Measurements from ENCODE around the gene TAF4.
A peak's percentile ranks its signal among the peaks of the same experiment; 100 is the strongest.

The TAF4 gene

DNA sequence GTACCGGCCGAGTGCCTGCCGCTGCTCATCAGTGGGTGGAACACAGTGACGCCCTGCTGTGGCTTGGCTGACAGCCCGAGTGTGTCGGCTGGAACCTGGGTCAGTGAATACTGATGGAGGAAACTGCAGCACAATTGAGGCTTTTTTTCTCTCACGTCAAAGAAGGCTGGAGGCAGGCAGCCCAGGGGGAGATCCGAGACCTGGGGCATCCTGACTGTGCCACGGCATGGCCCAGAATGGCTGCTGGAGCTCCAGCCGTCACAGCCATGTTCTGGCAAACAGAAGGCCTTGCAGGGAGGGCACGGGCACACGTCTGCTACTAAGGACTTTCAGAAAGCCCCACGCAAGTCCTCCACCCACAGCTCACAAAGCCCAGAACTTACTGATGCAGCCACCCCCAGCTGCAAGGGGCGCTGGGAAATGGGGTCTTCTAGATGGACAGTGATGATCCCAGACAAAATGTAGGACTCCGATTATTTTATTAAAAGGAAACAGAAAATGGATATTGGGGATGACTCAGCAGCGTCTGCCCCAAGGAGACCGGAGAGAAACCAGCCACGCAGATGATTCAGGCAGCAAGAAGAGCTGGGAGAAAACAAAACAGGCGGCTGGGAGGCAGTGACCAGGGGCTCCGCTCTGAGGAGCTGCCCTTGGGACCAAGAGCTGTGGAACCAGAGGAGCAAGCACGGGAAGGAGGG lies 140.0 kb downstream of the TAF4 start:
- TF ChIP-seq ZNF384 (IDR thresholded peaks at IDR 0.05) (no peak), HDGF (IDR thresholded peaks at IDR 0.05; ENCODE audit: borderline replicate concordance) (no peak), BHLHE40 (IDR thresholded peaks at IDR 0.05; ENCODE audit: borderline replicate concordance) (no peak)
- DNase-seq (ENCODE audit: extremely low spot score): peak; percentile 44
- CTCF ChIA-PET: no interaction called here
- POLR2A ChIA-PET: no interaction called here

DNA sequence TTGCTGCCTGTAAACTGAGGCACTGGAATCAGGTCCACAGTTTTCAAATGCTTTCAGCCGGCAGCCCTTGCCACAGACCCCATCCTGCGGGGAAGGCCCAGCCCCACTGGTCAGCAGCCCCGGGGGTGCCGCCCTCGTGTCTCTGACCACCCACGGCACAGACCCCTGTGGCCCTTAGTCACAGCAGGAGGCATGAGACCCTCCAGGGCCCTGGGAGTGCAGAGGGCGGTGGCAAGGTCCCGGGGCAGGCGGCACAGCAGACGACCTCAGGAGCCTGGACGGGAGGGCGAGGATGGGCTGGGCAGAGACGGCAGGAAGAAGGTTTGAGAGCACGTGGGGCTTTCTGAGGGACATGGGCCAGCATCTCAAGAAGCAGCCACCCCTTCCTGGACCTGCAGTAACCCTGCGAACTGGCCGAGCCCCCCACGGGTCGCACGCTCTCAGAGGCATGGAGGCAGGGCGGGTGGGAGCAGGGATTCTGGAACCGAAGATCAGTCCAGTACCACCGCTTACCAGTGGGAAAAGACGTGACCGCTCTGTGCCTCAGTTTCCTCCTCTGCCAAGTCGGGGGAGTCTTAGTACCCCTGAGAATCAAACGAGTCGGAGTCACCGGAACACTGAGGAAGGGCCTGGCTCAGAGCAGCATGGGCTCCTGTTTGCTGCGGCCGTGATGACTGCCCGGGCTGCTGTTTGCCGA lies 140.7 kb downstream of the TAF4 start:
- POLR2A ChIA-PET: no interaction called here
- CTCF ChIA-PET: no interaction called here
- TF ChIP-seq ZNF384 (IDR thresholded peaks at IDR 0.05): no peak
- TF ChIP-seq LEF1 (IDR thresholded peaks at IDR 0.05; ENCODE audit: borderline replicate concordance): no peak
- TF ChIP-seq HDGF (IDR thresholded peaks at IDR 0.05; ENCODE audit: borderline replicate concordance): no peak
- no peak for TF ChIP-seq FOXA1 (IDR thresholded peaks at IDR 0.05)
- TF ChIP-seq FOXM1 (IDR thresholded peaks at IDR 0.05; ENCODE audit: borderline replicate concordance): no peak
- no peak for TF ChIP-seq SUZ12 (IDR thresholded peaks at IDR 0.05)
- TF ChIP-seq ELF4 (IDR thresholded peaks at IDR 0.05): no peak
- no peak for TF ChIP-seq CTBP1 (IDR thresholded peaks at IDR 0.05; ENCODE audit: borderline replicate concordance)
- DNase-seq (ENCODE audit: extremely low spot score): no peak

All from HEK293T (cell line).